Measurements from ENCODE around the gene SPOCK1. TPM values are rescaled to one million over a fixed set of nuclear protein-coding genes. Genes with fewer than 3 reads are reported as not detected.

SPOCK1 gene
- total and polyA plus RNA-seq, 4 donors, result 0.07 to 0.18 (median 0.17) TPM; not detected in 1

DNA sequence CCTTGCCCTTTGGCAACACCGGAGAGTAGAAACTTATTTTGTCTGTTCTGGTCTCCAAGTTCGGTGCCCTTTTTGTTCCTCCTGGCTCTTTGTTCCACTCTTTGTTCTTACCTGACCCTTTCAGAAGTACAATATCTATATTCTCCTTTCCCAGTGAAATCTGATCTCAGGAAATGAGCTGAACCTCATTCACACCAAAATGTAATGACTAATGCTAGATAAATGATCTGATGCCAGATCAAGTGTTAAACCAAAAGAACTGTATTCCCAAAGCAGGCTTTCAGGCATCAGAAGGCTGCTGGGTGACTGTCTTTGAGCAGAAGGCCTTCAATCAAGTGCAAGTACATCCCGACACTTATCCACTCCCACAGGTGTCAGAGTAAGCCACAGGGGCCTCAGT, 156.4 kb downstream of the SPOCK1 start (continued):
- TF ChIP-seq EGR1 (IDR thresholded peaks at IDR 0.05; ENCODE audit: low read depth in 2 of 2) (no peak), RAD21 (IDR thresholded peaks at IDR 0.05) (no peak), FOXA1 (IDR thresholded peaks at IDR 0.05) (no peak), HNF4G (IDR thresholded peaks at IDR 0.05) (no peak), TAF1 (conservative IDR thresholded peaks at IDR 0.05) (no peak)
- TF ChIP-seq, protein P1, sequence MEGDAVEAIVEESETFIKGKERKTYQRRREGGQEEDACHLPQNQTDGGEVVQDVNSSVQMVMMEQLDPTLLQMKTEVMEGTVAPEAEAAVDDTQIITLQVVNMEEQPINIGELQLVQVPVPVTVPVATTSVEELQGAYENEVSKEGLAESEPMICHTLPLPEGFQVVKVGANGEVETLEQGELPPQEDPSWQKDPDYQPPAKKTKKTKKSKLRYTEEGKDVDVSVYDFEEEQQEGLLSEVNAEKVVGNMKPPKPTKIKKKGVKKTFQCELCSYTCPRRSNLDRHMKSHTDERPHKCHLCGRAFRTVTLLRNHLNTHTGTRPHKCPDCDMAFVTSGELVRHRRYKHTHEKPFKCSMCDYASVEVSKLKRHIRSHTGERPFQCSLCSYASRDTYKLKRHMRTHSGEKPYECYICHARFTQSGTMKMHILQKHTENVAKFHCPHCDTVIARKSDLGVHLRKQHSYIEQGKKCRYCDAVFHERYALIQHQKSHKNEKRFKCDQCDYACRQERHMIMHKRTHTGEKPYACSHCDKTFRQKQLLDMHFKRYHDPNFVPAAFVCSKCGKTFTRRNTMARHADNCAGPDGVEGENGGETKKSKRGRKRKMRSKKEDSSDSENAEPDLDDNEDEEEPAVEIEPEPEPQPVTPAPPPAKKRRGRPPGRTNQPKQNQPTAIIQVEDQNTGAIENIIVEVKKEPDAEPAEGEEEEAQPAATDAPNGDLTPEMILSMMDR (IDR thresholded peaks at IDR 0.05; ENCODE audit: low read depth, low read length, missing input control), result no peak

DNA sequence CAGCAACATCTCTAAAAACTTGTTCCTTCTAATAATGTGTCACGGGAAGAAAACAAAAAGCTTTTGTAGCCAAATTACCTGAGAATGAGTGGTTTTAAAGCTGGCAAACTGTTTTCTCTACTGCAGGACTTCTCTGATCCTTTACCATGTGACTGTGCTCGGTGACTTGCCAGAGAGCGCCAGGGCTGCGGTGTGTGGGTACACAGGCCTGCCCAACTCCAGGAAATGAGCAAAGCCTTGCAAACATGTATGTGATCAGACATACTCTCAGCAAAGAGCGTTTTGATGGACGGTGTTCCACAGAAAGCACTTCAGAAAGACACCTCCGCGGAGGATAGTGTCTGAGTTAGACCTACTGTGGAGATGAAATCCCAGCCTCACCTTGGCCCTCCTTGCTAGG, 157.3 kb downstream of the SPOCK1 start:
- no peaks in the 10 kb centered on the region for H3K27me3 ChIP-seq (ENCODE audit: control insufficient read depth in 4 of 4, insufficient read depth in 4 of 4, low read length in 3 of 4)
- H3K4me3 ChIP-seq (ENCODE audit: low read depth in 1 of 3, low read length in 3 of 3), result no peak overlapping the region
- H3K36me3 ChIP-seq (ENCODE audit: control insufficient read depth in 4 of 4, insufficient read depth in 3 of 4, low read depth in 1 of 4, low read length in 3 of 4), result no peaks in the 10 kb centered on the region
- no peaks in the 10 kb centered on the region for H3K4me1 ChIP-seq (ENCODE audit: control insufficient read depth in 4 of 4, insufficient read depth in 4 of 4, low read length in 3 of 4)
- DNase-seq (ENCODE audit: low spot score), result no peak
- TF ChIP-seq YY1 (IDR thresholded peaks at IDR 0.05) (no peak), TAF1 (conservative IDR thresholded peaks at IDR 0.05) (no peak), SP1 (IDR thresholded peaks at IDR 0.05) (no peak), HNF4G (IDR thresholded peaks at IDR 0.05) (no peak), FOXA1 (IDR thresholded peaks at IDR 0.05) (no peak), FOXA2 (IDR thresholded peaks at IDR 0.05) (no peak), RXRA (IDR thresholded peaks at IDR 0.05) (no peak), RAD21 (IDR thresholded peaks at IDR 0.05) (no peak)
- TF ChIP-seq, protein P2, sequence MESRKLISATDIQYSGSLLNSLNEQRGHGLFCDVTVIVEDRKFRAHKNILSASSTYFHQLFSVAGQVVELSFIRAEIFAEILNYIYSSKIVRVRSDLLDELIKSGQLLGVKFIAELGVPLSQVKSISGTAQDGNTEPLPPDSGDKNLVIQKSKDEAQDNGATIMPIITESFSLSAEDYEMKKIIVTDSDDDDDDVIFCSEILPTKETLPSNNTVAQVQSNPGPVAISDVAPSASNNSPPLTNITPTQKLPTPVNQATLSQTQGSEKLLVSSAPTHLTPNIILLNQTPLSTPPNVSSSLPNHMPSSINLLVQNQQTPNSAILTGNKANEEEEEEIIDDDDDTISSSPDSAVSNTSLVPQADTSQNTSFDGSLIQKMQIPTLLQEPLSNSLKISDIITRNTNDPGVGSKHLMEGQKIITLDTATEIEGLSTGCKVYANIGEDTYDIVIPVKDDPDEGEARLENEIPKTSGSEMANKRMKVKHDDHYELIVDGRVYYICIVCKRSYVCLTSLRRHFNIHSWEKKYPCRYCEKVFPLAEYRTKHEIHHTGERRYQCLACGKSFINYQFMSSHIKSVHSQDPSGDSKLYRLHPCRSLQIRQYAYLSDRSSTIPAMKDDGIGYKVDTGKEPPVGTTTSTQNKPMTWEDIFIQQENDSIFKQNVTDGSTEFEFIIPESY (IDR thresholded peaks at IDR 0.05), result no peak
- TF ChIP-seq, protein P3, sequence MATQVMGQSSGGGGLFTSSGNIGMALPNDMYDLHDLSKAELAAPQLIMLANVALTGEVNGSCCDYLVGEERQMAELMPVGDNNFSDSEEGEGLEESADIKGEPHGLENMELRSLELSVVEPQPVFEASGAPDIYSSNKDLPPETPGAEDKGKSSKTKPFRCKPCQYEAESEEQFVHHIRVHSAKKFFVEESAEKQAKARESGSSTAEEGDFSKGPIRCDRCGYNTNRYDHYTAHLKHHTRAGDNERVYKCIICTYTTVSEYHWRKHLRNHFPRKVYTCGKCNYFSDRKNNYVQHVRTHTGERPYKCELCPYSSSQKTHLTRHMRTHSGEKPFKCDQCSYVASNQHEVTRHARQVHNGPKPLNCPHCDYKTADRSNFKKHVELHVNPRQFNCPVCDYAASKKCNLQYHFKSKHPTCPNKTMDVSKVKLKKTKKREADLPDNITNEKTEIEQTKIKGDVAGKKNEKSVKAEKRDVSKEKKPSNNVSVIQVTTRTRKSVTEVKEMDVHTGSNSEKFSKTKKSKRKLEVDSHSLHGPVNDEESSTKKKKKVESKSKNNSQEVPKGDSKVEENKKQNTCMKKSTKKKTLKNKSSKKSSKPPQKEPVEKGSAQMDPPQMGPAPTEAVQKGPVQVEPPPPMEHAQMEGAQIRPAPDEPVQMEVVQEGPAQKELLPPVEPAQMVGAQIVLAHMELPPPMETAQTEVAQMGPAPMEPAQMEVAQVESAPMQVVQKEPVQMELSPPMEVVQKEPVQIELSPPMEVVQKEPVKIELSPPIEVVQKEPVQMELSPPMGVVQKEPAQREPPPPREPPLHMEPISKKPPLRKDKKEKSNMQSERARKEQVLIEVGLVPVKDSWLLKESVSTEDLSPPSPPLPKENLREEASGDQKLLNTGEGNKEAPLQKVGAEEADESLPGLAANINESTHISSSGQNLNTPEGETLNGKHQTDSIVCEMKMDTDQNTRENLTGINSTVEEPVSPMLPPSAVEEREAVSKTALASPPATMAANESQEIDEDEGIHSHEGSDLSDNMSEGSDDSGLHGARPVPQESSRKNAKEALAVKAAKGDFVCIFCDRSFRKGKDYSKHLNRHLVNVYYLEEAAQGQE (IDR thresholded peaks at IDR 0.05), result no peak
- TF ChIP-seq, protein P4, sequence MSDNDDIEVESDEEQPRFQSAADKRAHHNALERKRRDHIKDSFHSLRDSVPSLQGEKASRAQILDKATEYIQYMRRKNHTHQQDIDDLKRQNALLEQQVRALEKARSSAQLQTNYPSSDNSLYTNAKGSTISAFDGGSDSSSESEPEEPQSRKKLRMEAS (IDR thresholded peaks at IDR 0.05), result no peak
- TF ChIP-seq, protein P1 (IDR thresholded peaks at IDR 0.05; ENCODE audit: low read depth, low read length, missing input control), result no peak
- H3K9ac ChIP-seq (ENCODE audit: low read depth in 1 of 2, low read length in 2 of 2), result no peak overlapping the region
- H3K27ac ChIP-seq (ENCODE audit: low read depth in 1 of 2, low read length in 2 of 2), result no peak overlapping the region
- WGBS, result 74% methylated on average over 8 of the region's 8 CpGs
- no peaks in the 10 kb centered on the region for H3K9me3 ChIP-seq (ENCODE audit: control insufficient read depth in 4 of 4, low read length in 3 of 4)
